HepG2 (cell line): ENCODE results near the gene DCDC2. TPM values are rescaled to one million over a fixed set of nuclear protein-coding genes. Genes with fewer than 3 reads are reported as not detected.
"Not testable (repeated sequence)": the region's sequence is repeated elsewhere in the genome, so short reads cannot be mapped to it uniquely, and the experiment has no call there.

ENCODE experiments used
- ATAC-seq: fragments of 200-7000 bp; cut with Tn5 transposase; 3 replicates; pipeline ENCODE4 v1.9.1; 2020; ENCODE audit warnings: mild to moderate bottlenecking, moderate library complexity
- BruUV-seq: library from RNA; stranded (reverse); fragments of 400-500 nt; replicated peaks from 2 replicates; lab custom pipeline; 2021; lab: Mats Ljungman, UMichigan
- CTCF ChIA-PET: fragments of 300-600 bp; formaldehyde crosslinking; extraction: SDS; loops from one replicate; lab custom pipeline; 2021; ENCODE audit warnings: low total read pairs, inconsistent platforms, low intra/inter-chr PET ratio; lab: Yijun Ruan, JAX
- POLR2A ChIA-PET: fragments of 350-600 bp; sonication (Branson Sonifier 250); formaldehyde crosslinking; loops from one replicate; lab custom pipeline; 2020; ENCODE audit warnings: antibody characterized with exemption, inconsistent platforms; lab: Yijun Ruan, JAX
- DNase-seq: peaks from one replicate; pipeline ENCODE4 v3.0.0-alpha.2; 2015; ENCODE audit warnings: low spot score
- FAIRE-seq: peaks from 3 replicates; lab custom pipeline; 2011; peaks lifted over from hg19 to GRCh38; lab: Jason Lieb, UNC
- H2AFZ ChIP-seq: one replicate; pipeline ENCODE4 v1.6.1; 2011; ENCODE audit warnings: low read length, inconsistent platforms
- H3K27ac ChIP-seq: fragments of 300-600 bp; 3 replicates; pipeline ENCODE4 v1.8.0; 2011; ENCODE audit warnings: mixed run types, mild to moderate bottlenecking, mixed read lengths, low read length, inconsistent platforms; ENCODE audit not compliant: insufficient read depth; ENCODE audit errors: extremely low read length
- H3K27me3 ChIP-seq, 2 experiments: fragments of 200-600 bp in 1 of 2; 2 replicates in 1 of 2; 3 replicates in 1 of 2; pipeline versions ENCODE4 v1.6.0 to v1.8.0; 2011; ENCODE audit warnings: low read length in 2 of 2, mild to moderate bottlenecking in 2 of 2, moderate library complexity in 2 of 2, inconsistent platforms in 1 of 2; ENCODE audit not compliant: insufficient read depth in 2 of 2, control insufficient read depth in 1 of 2
- H3K36me3 ChIP-seq, 2 experiments: fragments of 200-600 bp in 1 of 2; replicated peaks in 1 of 2; 2 replicates in 1 of 2; 3 replicates in 1 of 2; pipeline versions ENCODE4 v1.5.1 to v1.8.0; 2011; ENCODE audit warnings: low read length in 2 of 2, inconsistent platforms in 1 of 2; ENCODE audit not compliant: insufficient read depth in 2 of 2, control insufficient read depth in 1 of 2
- H3K4me1 ChIP-seq: 2 replicates; pipeline ENCODE4 v1.5.1; 2012; ENCODE audit warnings: low read length, inconsistent platforms; ENCODE audit not compliant: insufficient read depth
- H3K4me2 ChIP-seq: 2 replicates; pipeline ENCODE4 v1.6.0; 2011; ENCODE audit warnings: low read depth, low read length, inconsistent platforms
- H3K4me3 ChIP-seq, 3 experiments: fragments of 200-600 bp in 1 of 3; sonication (generic), shearing (Covaris generic) in 1 of 3; replicated peaks in 1 of 3; 2 replicates each; pipeline ENCODE4 v1.5.1; 2011 to 2016; ENCODE audit warnings: low read length in 3 of 3, inconsistent platforms in 2 of 3, low read depth in 2 of 3, mild to moderate bottlenecking in 2 of 3, control low read depth in 1 of 3, mixed read lengths in 1 of 3; ENCODE audit not compliant: insufficient read depth in 1 of 3
- H3K79me2 ChIP-seq: one replicate; pipeline ENCODE4 v1.6.1; 2011; ENCODE audit warnings: low read length, inconsistent platforms; ENCODE audit not compliant: insufficient read depth
- H3K9ac ChIP-seq: 2 replicates; pipeline ENCODE4 v1.6.0; 2011; ENCODE audit warnings: mild to moderate bottlenecking, low read depth, low read length, inconsistent platforms; ENCODE audit not compliant: insufficient read depth
- H3K9me3 ChIP-seq: 2 replicates; pipeline ENCODE4 v1.5.1; 2012; ENCODE audit warnings: mild to moderate bottlenecking, low read length
- H4K20me1 ChIP-seq: 2 replicates; pipeline ENCODE4 v1.6.0; 2011; ENCODE audit warnings: inconsistent platforms, mild to moderate bottlenecking, low read length, moderate library complexity; ENCODE audit not compliant: insufficient read depth
- CREM ChIP-seq, 2 experiments: sonication (generic) in 1 of 2; formaldehyde crosslinking in 1 of 2; IDR thresholded peaks; 2 replicates each; pipeline versions ENCODE4 v1.4.0 to v1.6.1; 2016 to 2020; ENCODE audit warnings: antibody characterized with exemption in 1 of 2, mild to moderate bottlenecking in 1 of 2, missing genetic modification reagents in 1 of 2
- EP300 ChIP-seq, 3 experiments: sonication (generic) in 1 of 3; formaldehyde crosslinking in 1 of 3; IDR thresholded peaks; 2 replicates each; pipeline versions ENCODE4 v1.5.1 to v1.6.1; 2011 to 2020; ENCODE audit warnings: low read depth in 2 of 3, low read length in 2 of 3, borderline replicate concordance in 1 of 3, improper control_type of control experiment in 1 of 3, mild to moderate bottlenecking in 1 of 3, missing genetic modification reagents in 1 of 3, moderate library complexity in 1 of 3
- GATA4 ChIP-seq: sonication (generic); IDR thresholded peaks from 2 replicates; pipeline ENCODE4 v1.6.1; 2016; ENCODE audit warnings: antibody characterized with exemption, low read depth, borderline replicate concordance
- ISL2 ChIP-seq: sonication (generic); formaldehyde crosslinking; IDR thresholded peaks from 2 replicates; pipeline ENCODE4 v1.5.0; 2020; ENCODE audit warnings: missing genetic modification reagents
- NFIC ChIP-seq: IDR thresholded peaks from 2 replicates; pipeline ENCODE4 v1.6.1; 2012; ENCODE audit warnings: mild to moderate bottlenecking, low read length, inconsistent platforms
- NR2F6 ChIP-seq, 2 experiments: IDR thresholded peaks; 2 replicates each; pipeline ENCODE4 v1.6.1; 2016; ENCODE audit warnings: antibody characterized with exemption in 1 of 2, mild to moderate bottlenecking in 1 of 2
- SOX6 ChIP-seq, 2 experiments: fragments of 450-650 bp in 1 of 2; sonication (generic) in 1 of 2; formaldehyde crosslinking in 1 of 2; IDR thresholded peaks; 2 replicates each; pipeline versions ENCODE4 v1.4.0 to v1.6.1; 2017 to 2020; ENCODE audit warnings: antibody characterized with exemption in 1 of 2, mild to moderate bottlenecking in 1 of 2, missing genetic modification reagents in 1 of 2
- TCF7 ChIP-seq: sonication (generic); IDR thresholded peaks from 2 replicates; pipeline ENCODE4 v1.6.1; 2016; ENCODE audit warnings: antibody characterized with exemption, low read depth
- ZBTB20 ChIP-seq: sonication (generic); formaldehyde crosslinking; IDR thresholded peaks from 2 replicates; pipeline ENCODE4 v1.8.1; 2023; ENCODE audit warnings: missing genetic modification reagents, low read depth, mild to moderate bottlenecking, borderline replicate concordance
- ZNF362 ChIP-seq: sonication (generic); formaldehyde crosslinking; IDR thresholded peaks from 2 replicates; pipeline ENCODE4 v1.4.0; 2020; ENCODE audit warnings: missing genetic modification reagents, mild to moderate bottlenecking, borderline replicate concordance
- WGBS: methylation state at CpG from one replicate; pipeline ENCODE4 v1.1.6; 2017; ENCODE audit warnings: low lambda C conversion rate; 5-methylcytosine and 5-hydroxymethylcytosine counted together
- in situ Hi-C: cut with HindIII; loops from 2 replicates; pipeline ENCODE4 v1.10.0; 2017; ENCODE audit warnings: low pct_unique_long_range_greater_than_20kb; ENCODE audit not compliant: extremely low pct_ligation_motif_present
- intact Hi-C: fragments of 100-400 bp; cut with micrococcal nuclease; formaldehyde crosslinking; loops from one replicate; pipeline ENCODE4 v1.10.0; 2022; ENCODE audit not compliant: unreplicated experiment
- polyA plus RNA-seq, 8 experiments: library from polyadenylated mRNA; depleted of rRNA in 3 of 8; stranded (reverse) in 7 of 8; unstranded in 1 of 8; fragments of >200 nt; fragmentation: Illumina TruSeq in 4 of 8; extraction: Trizol in 4 of 8; gene quantifications; 2 replicates each; pipeline versions ENCODE4 v1.2.1 to v1.2.3, GENCODE V29; 2011 to 2016; ENCODE audit warnings: low read depth in 4 of 8, missing spikeins in 1 of 8, mixed read lengths in 1 of 8; ENCODE audit not compliant: insufficient read depth in 1 of 8
- total RNA-seq, 5 experiments: library from RNA; depleted of rRNA; stranded (reverse); fragments of >200 nt; fragmentation: Illumina TruSeq; extraction: Trizol; gene quantifications; 2 replicates each; pipeline ENCODE4 v1.2.3, GENCODE V29; 2016; ENCODE audit warnings: low read depth in 1 of 5
- TF ChIP-seq, protein P1 (sequence below), 2 experiments: sonication (generic) in 1 of 2; formaldehyde crosslinking in 1 of 2; IDR thresholded peaks; 2 replicates each; pipeline versions ENCODE4 v1.4.0 to v1.6.1; 2016 to 2020; ENCODE audit warnings: borderline replicate concordance in 1 of 2, low read depth in 1 of 2, mild to moderate bottlenecking in 1 of 2, missing genetic modification reagents in 1 of 2

DCDC2 gene
- total and polyA plus RNA-seq, 2 of the 13 experiments (the other 11 are each of a cell fraction or from before 2014, with no cell fraction given): 9.0 to 36.2 TPM

GRCh38 chr6:24322446-24322845, 35.4 kb downstream of the DCDC2 start:
- 52% methylated on average over 3 of the region's 3 CpGs for WGBS
- peak overlapping the region; percentile 86 for H3K27ac ChIP-seq
- peak; percentile 39 for DNase-seq
- intact Hi-C loops: loop anchor here (5.0 kb wide), 1 partner anchor 40 kb away; no protein-coding TSS in a partner anchor
- H3K36me3 ChIP-seq; BruUV-seq; H3K4me2 ChIP-seq; H3K9me3 ChIP-seq; ATAC-seq; H2AFZ ChIP-seq; FAIRE-seq; in situ Hi-C loops; H3K27me3 ChIP-seq; H4K20me1 ChIP-seq; H3K4me3 ChIP-seq; TF ChIP-seq NR2F6 (CRISPR knock-in tag; IDR thresholded peaks at IDR 0.05); CREM (CRISPR knock-in tag; IDR thresholded peaks at IDR 0.05); EP300 (CRISPR knock-in tag; IDR thresholded peaks at IDR 0.05; ENCODE audit: borderline replicate concordance); SOX6 (IDR thresholded peaks at IDR 0.05): not testable (repeated sequence)
- H3K4me1 ChIP-seq: peaks cover 81% of the 10 kb centered on the region
- POLR2A ChIA-PET: interaction anchor here (0.6 to 1.3 kb wide), 3 partner anchors 8 to 35 kb away, joined by 3 to 5 read pairs (median 3); no protein-coding TSS in a partner anchor
- peaks cover 83% of the 10 kb centered on the region for H3K79me2 ChIP-seq
- H3K9ac ChIP-seq: peak overlapping the region; percentile 69; the same call in 1 of the 2 replicates
- CTCF ChIA-PET: interaction anchor here (0.6 kb wide), 2 partner anchors 105 to 474 kb away, joined by 3 read pairs; no protein-coding TSS in a partner anchor
- 0 out of 2 replicates have a peak, but pooled peaks have one; percentile 14 for TF ChIP-seq NR2F6 (IDR thresholded peaks at IDR 0.05)
- 0 out of 2 replicates have a peak, but pooled peaks have one; percentile 36 for TF ChIP-seq ISL2
- TF ChIP-seq CREM (IDR thresholded peaks at IDR 0.05): peak; percentile 77
- TF ChIP-seq EP300 (IDR thresholded peaks at IDR 0.05; ENCODE audit: low read depth in 2 of 2, low read length in 2 of 2): peak in 1 of 2 experiments; percentile 26; a peak in 1 of 4 replicates
- TF ChIP-seq ZBTB20 (CRISPR knock-in tag): peak; percentile 72; the same call in 1 of the 2 replicates
- peak; percentile 85; the same call in 1 of the 2 replicates for TF ChIP-seq GATA4
- TF ChIP-seq NFIC: peak; percentile 66; the same call in 1 of the 2 replicates
- peak; percentile 81 for TF ChIP-seq TCF7
- peak; percentile 47; the same call in 1 of the 2 replicates for TF ChIP-seq ZNF362 (CRISPR knock-in tag)
- TF ChIP-seq SOX6 (CRISPR knock-in tag; IDR thresholded peaks at IDR 0.05): 0 out of 2 replicates have a peak, but pooled peaks have one; percentile 28
- TF ChIP-seq, protein P1, sequence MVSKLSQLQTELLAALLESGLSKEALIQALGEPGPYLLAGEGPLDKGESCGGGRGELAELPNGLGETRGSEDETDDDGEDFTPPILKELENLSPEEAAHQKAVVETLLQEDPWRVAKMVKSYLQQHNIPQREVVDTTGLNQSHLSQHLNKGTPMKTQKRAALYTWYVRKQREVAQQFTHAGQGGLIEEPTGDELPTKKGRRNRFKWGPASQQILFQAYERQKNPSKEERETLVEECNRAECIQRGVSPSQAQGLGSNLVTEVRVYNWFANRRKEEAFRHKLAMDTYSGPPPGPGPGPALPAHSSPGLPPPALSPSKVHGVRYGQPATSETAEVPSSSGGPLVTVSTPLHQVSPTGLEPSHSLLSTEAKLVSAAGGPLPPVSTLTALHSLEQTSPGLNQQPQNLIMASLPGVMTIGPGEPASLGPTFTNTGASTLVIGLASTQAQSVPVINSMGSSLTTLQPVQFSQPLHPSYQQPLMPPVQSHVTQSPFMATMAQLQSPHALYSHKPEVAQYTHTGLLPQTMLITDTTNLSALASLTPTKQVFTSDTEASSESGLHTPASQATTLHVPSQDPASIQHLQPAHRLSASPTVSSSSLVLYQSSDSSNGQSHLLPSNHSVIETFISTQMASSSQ (IDR thresholded peaks at IDR 0.05; ENCODE audit: low read depth): peak; percentile 51; the same call in 1 of the 2 replicates
- TF ChIP-seq, protein P1 (CRISPR knock-in tag; IDR thresholded peaks at IDR 0.05; ENCODE audit: borderline replicate concordance): not testable (repeated sequence)
